Measurements from ENCODE around the gene TGFBR3L.

GRCh38 chr19:7879111-7879807 is 35.4 kb upstream of the TGFBR3L start:
- TF ChIP-seq GPBP1L1 (CRISPR knock-in tag; IDR thresholded peaks at IDR 0.05) (no peak), SMAD3 (CRISPR knock-in tag; IDR thresholded peaks at IDR 0.05) (no peak), CTCF (CRISPR knock-in tag; IDR thresholded peaks at IDR 0.05) (peak; percentile 13; the same call in 1 of the 2 replicates), CENPT (CRISPR knock-in tag; IDR thresholded peaks at IDR 0.05; ENCODE audit: low read depth) (no peak), E2F5 (CRISPR knock-in tag; conservative IDR thresholded peaks at IDR 0.05) (no peak), SSRP1 (CRISPR knock-in tag; IDR thresholded peaks at IDR 0.05) (no peak), FOXJ3 (CRISPR knock-in tag; IDR thresholded peaks at IDR 0.05; ENCODE audit: borderline replicate concordance) (no peak), ZNF407 (CRISPR knock-in tag; IDR thresholded peaks at IDR 0.05; ENCODE audit: not compliant biosample characterization) (no peak)

All from HepG2 (cell line).